ENCODE results near the gene KRTAP5-3.

- no peak for TF ChIP-seq CTCF (IDR thresholded peaks at IDR 0.05; ENCODE audit: borderline replicate concordance, extremely low read depth, low read length, poor library complexity, severe bottlenecking)
- no peak for TF ChIP-seq EZH2 (IDR thresholded peaks at IDR 0.05; ENCODE audit: borderline replicate concordance, low read depth, low read length, severe bottlenecking)
Measured at GRCh38 chr11:1576825-1577224, 31.4 kb downstream of the KRTAP5-3 start.
